Posterior vena cava (tissue), 2 donors: ENCODE measurements around the gene IL2RA. TPM values are rescaled to one million over a fixed set of nuclear protein-coding genes. Genes with fewer than 3 reads are reported as not detected.
A peak's percentile ranks its signal among the peaks of the same experiment; 100 is the strongest.
"Not testable (repeated sequence)": the region's sequence is repeated elsewhere in the genome, so short reads cannot be mapped to it uniquely, and the experiment has no call there.

Source experiments
- DNase-seq: peaks from one replicate; pipeline ENCODE4 v3.0.0-alpha.2; 2020; ENCODE audit warnings: low spot score
- intact Hi-C, 2 donors: fragments of 100-400 bp; cut with DNase I; formaldehyde crosslinking; loops; one replicate each; pipeline versions ENCODE4 v1.14.1 to v1.14.2; 2022 to 2023
- total RNA-seq, 2 donors: library from RNA; stranded (reverse); fragmentation: NEBNext Ultra II Directional; extraction: Animal tissue kit (Norgen Biotek cat#: 25700); gene quantifications; one replicate each; pipeline ENCODE4 v1.2.1, GENCODE V29; 2021
- donor health status: DM: yes; HTN: yes; CAD: no.
- donor health status: DM: yes; HTN: yes; CAD: no.

IL2RA gene
- total RNA-seq, 2 donors from 2014 or later, result 0.81 to 6.4 TPM

GRCh38 chr10:6005161-6005804 lies 56.9 kb downstream of the IL2RA start:
- intact Hi-C loops, DNase-seq: not testable (repeated sequence)

GRCh38 chr10:6002809-6003510 lies 59.2 kb downstream of the IL2RA start:
- intact Hi-C loops, result no loop called here
- DNase-seq, result no peak

GRCh38 chr10:5999440-6000165 lies 62.6 kb downstream of the IL2RA start:
- no peak for DNase-seq
- intact Hi-C loops, result loop anchor here in 1 of 2 donors (5.0 kb wide), 1 partner anchor 738 kb away; no protein-coding TSS in a partner anchor

- no peak for DNase-seq
- intact Hi-C loops, result loop anchor here in 1 of 2 donors (5.0 kb wide), 1 partner anchor 741 kb away; no protein-coding TSS in a partner anchor
These were observed 65.5 kb downstream of the IL2RA start for GRCh38 chr10:5996696-5997095.

GRCh38 chr10:5992398-5992797 lies 69.8 kb downstream of the IL2RA start:
- DNase-seq, result no peak
- intact Hi-C loops, result no loop called here

- DNase-seq, result no peak
- intact Hi-C loops, result no loop called here
These were observed 70.5 kb downstream of the IL2RA start for GRCh38 chr10:5991708-5992107.

- DNase-seq, result no peak
- intact Hi-C loops, result no loop called here
These were observed 72.4 kb downstream of the IL2RA start for GRCh38 chr10:5989756-5990155.

- intact Hi-C loops, result no loop called here
- DNase-seq, result no peak
These were observed 73.7 kb downstream of the IL2RA start for GRCh38 chr10:5988336-5988920.

GRCh38 chr10:5987747-5988146 lies 74.4 kb downstream of the IL2RA start:
- intact Hi-C loops, result no loop called here
- DNase-seq, result no peak

GRCh38 chr10:5985029-5985428 lies 77.1 kb downstream of the IL2RA start:
- intact Hi-C loops, result no loop called here
- no peak for DNase-seq

- DNase-seq, result no peak
- intact Hi-C loops, result no loop called here
These were observed 78.4 kb downstream of the IL2RA start for GRCh38 chr10:5983774-5984173.

- no peak for DNase-seq
- intact Hi-C loops, result no loop called here
These were observed 80.6 kb downstream of the IL2RA start for GRCh38 chr10:5981529-5981928.

- intact Hi-C loops, result no loop called here
- no peak for DNase-seq
These were observed 84.0 kb downstream of the IL2RA start for GRCh38 chr10:5978230-5978489.

- intact Hi-C loops, result no loop called here
- DNase-seq, result peak; percentile 94
These were observed 84.5 kb downstream of the IL2RA start, which contains the start of gene IL15RA for GRCh38 chr10:5977471-5978229. IL15RA (minus strand) TSS chr10:5977543; CDS start chr10:5977492, 51 bp downstream.

GRCh38 chr10:5976512-5977470 lies 85.4 kb downstream of the IL2RA start:
- intact Hi-C loops, result no loop called here
- DNase-seq, result peak; percentile 87

- no peak for DNase-seq
- intact Hi-C loops, result no loop called here
These were observed 86.3 kb downstream of the IL2RA start for GRCh38 chr10:5975641-5976473.

GRCh38 chr10:5973069-5973468 lies 89.1 kb downstream of the IL2RA start:
- no peak for DNase-seq
- intact Hi-C loops, result no loop called here
